ENCODE data around the gene FHIT.

FHIT gene

GRCh38 chr3:60754617-60755016 is 496.6 kb downstream of the FHIT start:
- FAIRE-seq (no peak), DNase-seq (ENCODE audit: insufficient read length) (no peak)
- TF ChIP-seq POLR2A (IDR thresholded peaks at IDR 0.05; ENCODE audit: low read depth, low read length) (no peak), TAF1 (IDR thresholded peaks at IDR 0.05; ENCODE audit: borderline replicate concordance, low read depth, low read length) (no peak), POLR2AphosphoS5 (IDR thresholded peaks at IDR 0.05; ENCODE audit: low read depth, low read length) (no peak)

GRCh38 chr3:60752809-60753208 is 498.4 kb downstream of the FHIT start:
- DNase-seq (ENCODE audit: insufficient read length) (no peak), FAIRE-seq (no peak)
- no peak for TF ChIP-seq POLR2A (IDR thresholded peaks at IDR 0.05; ENCODE audit: low read depth, low read length)
- TF ChIP-seq POLR2AphosphoS5 (IDR thresholded peaks at IDR 0.05; ENCODE audit: low read depth, low read length), result no peak
- no peak for TF ChIP-seq TAF1 (IDR thresholded peaks at IDR 0.05; ENCODE audit: borderline replicate concordance, low read depth, low read length)

DNA sequence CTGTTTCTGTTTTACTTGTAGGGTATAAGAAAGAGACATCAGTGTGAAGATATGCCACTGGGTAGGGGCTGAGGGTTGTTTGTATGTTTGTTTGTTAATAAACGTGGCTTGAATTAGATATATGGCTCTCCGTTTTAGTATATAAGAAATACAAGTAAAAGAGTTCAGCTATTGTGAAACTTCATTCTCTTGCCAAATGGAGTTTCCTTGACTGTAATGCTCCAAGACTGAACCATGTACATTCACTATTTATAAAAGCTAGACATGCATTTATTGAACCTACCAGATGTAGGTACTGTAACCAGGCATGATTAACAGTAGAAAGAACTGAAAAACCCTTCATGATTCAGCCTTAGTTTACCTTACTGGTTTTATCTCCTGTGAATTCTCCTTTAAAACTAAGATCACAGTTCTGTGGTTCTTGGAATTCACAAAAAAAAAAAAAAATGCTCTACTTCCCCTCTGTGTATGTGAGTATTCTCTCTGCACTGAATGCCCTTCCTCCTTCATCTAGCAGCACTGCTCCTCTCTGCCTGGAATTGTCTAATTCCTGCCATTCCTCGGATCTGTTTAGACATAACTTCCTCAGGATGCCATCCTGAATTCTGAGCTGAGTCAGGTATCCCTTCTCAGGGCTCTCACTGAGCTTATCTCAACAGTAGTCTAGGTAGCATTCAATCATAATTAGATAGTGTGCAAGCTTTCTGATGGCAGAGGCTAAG is 504.4 kb downstream of the FHIT start:
- FAIRE-seq (no peak), DNase-seq (ENCODE audit: insufficient read length) (no peak)
- TF ChIP-seq TAF1 (IDR thresholded peaks at IDR 0.05; ENCODE audit: borderline replicate concordance, low read depth, low read length) (no peak), POLR2A (IDR thresholded peaks at IDR 0.05; ENCODE audit: low read depth, low read length) (no peak), POLR2AphosphoS5 (IDR thresholded peaks at IDR 0.05; ENCODE audit: low read depth, low read length) (no peak)

DNA sequence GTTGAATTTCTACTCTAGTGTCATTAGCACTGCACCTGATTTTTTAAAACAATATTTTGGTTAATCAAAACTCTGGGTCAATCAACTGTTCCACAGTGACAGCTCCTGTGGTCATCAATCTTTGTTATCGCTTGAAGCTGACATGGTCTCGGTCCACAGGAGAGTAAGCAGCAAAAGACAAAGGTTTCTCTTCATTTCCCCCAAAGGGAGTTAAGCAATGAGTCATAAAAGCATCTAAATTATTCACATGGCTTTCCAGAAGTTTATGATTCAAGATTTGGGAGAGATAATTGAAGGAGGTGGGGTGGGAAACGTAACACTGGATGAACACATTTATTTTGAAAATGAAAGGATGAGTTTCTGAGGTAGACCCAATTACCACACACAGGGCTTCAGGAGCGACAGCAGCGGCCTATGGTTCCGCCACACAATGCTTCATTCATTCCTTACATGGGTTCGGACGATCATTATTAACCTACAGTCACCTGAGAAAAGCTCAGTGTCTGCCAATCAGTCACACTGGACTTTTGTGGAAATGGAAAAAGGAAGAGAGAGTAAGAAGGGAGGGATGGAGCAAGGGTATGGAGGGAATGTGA is 505.1 kb downstream of the FHIT start:
- DNase-seq (ENCODE audit: insufficient read length) (no peak), FAIRE-seq (no peak)
- no peak for TF ChIP-seq POLR2A (IDR thresholded peaks at IDR 0.05; ENCODE audit: low read depth, low read length)

DNA sequence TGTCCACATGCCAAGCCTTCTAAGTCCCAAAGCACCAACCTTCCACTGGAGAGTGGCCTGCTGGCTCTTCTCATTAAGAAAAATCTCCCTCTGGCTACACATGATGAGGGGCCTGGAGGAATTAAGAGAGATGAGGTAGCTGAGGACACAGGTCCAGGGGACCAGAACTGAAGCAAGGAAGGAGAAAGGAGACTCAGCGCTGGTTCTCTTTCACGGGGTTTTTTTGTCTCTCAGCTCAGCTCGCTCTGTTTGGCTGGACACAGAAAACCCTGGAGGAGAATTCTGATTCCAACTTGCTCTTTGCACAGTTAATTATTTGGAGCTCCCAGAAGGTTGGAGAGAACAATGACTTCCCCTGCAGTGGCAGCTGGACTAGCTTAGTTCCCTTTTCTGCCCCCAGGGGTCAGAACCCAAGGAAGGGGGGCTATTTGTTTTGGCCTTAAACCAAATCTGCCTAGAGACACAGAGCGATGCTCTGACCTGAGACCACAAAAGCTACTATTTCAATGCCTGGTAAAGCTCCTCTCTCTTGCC is 507.6 kb downstream of the FHIT start:
- no peak for DNase-seq (ENCODE audit: insufficient read length)

GRCh38 chr3:60742606-60743145 is 508.6 kb downstream of the FHIT start:
- FAIRE-seq (no peak), DNase-seq (ENCODE audit: insufficient read length) (no peak)
- TF ChIP-seq POLR2A (IDR thresholded peaks at IDR 0.05; ENCODE audit: low read depth, low read length) (no peak), POLR2AphosphoS5 (IDR thresholded peaks at IDR 0.05; ENCODE audit: low read depth, low read length) (no peak), TAF1 (IDR thresholded peaks at IDR 0.05; ENCODE audit: borderline replicate concordance, low read depth, low read length) (no peak)

More for the DNA sequence above, 507.6 kb downstream of the FHIT start:
- no peak for FAIRE-seq
- no peak for TF ChIP-seq POLR2AphosphoS5 (IDR thresholded peaks at IDR 0.05; ENCODE audit: low read depth, low read length)
- no peak for TF ChIP-seq TAF1 (IDR thresholded peaks at IDR 0.05; ENCODE audit: borderline replicate concordance, low read depth, low read length)
- TF ChIP-seq POLR2A (IDR thresholded peaks at IDR 0.05; ENCODE audit: low read depth, low read length), result no peak

GRCh38 chr3:60737633-60738399 is 513.4 kb downstream of the FHIT start:
- no peak for FAIRE-seq
- TF ChIP-seq TAF1 (IDR thresholded peaks at IDR 0.05; ENCODE audit: borderline replicate concordance, low read depth, low read length), result no peak
- TF ChIP-seq POLR2A (IDR thresholded peaks at IDR 0.05; ENCODE audit: low read depth, low read length), result no peak
- no peak for TF ChIP-seq POLR2AphosphoS5 (IDR thresholded peaks at IDR 0.05; ENCODE audit: low read depth, low read length)
- DNase-seq (ENCODE audit: insufficient read length), result no peak

GRCh38 chr3:60730371-60730770 is 520.9 kb downstream of the FHIT start:
- no peak for DNase-seq (ENCODE audit: insufficient read length)
- FAIRE-seq, result no peak
- no peak for TF ChIP-seq POLR2AphosphoS5 (IDR thresholded peaks at IDR 0.05; ENCODE audit: low read depth, low read length)
- no peak for TF ChIP-seq TAF1 (IDR thresholded peaks at IDR 0.05; ENCODE audit: borderline replicate concordance, low read depth, low read length)
- TF ChIP-seq POLR2A (IDR thresholded peaks at IDR 0.05; ENCODE audit: low read depth, low read length), result no peak

GRCh38 chr3:60729056-60729455 is 522.2 kb downstream of the FHIT start:
- DNase-seq (ENCODE audit: insufficient read length) (no peak), FAIRE-seq (no peak)
- no peak for TF ChIP-seq POLR2A (IDR thresholded peaks at IDR 0.05; ENCODE audit: low read depth, low read length)
- TF ChIP-seq POLR2AphosphoS5 (IDR thresholded peaks at IDR 0.05; ENCODE audit: low read depth, low read length), result no peak
- TF ChIP-seq TAF1 (IDR thresholded peaks at IDR 0.05; ENCODE audit: borderline replicate concordance, low read depth, low read length), result no peak

DNA sequence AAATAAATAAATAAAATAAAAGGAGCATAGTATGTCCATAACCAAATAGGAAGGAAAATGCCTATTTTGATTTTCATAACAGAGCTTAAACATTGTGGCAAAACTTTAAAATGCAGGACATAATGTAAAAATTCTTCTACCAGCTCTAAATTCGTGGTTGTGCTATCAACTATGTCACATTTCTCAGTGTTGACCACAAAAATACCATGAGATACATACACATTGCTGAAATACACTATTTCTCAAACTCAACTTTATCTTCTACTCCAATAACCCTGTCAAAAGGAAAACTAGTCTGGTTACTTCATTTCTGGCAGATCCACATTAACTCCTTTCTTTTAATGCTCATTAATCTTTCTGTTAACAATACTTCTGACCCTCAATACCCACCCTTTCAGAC is 523.2 kb downstream of the FHIT start:
- FAIRE-seq (no peak), DNase-seq (ENCODE audit: insufficient read length) (no peak)
- no peak for TF ChIP-seq POLR2AphosphoS5 (IDR thresholded peaks at IDR 0.05; ENCODE audit: low read depth, low read length)
- TF ChIP-seq POLR2A (IDR thresholded peaks at IDR 0.05; ENCODE audit: low read depth, low read length), result no peak
- no peak for TF ChIP-seq TAF1 (IDR thresholded peaks at IDR 0.05; ENCODE audit: borderline replicate concordance, low read depth, low read length)

- TF ChIP-seq TAF1 (IDR thresholded peaks at IDR 0.05; ENCODE audit: borderline replicate concordance, low read depth, low read length) (no peak), POLR2AphosphoS5 (IDR thresholded peaks at IDR 0.05; ENCODE audit: low read depth, low read length) (no peak), POLR2A (IDR thresholded peaks at IDR 0.05; ENCODE audit: low read depth, low read length) (no peak)
- no peak for FAIRE-seq
- DNase-seq (ENCODE audit: insufficient read length), result no peak
These were observed 530.5 kb downstream of the FHIT start for GRCh38 chr3:60720736-60721135.

All from GM12892 (cell line).